SU-DHL-6 (cell line): ENCODE measurements around the gene EPHB2.
"Not testable (repeated sequence)": the region's sequence is repeated elsewhere in the genome, so short reads cannot be mapped to it uniquely, and the experiment has no call there.

Experiments used
- H2AFZ ChIP-seq: fragments of 200-600 bp; sonication (generic); 2 replicates; pipeline ENCODE4 v1.6.1; 2014; ENCODE audit warnings: low read depth, mild to moderate bottlenecking, moderate library complexity, mixed read lengths, antibody characterized with exemption, low read length; ENCODE audit not compliant: severe bottlenecking
- H3F3A ChIP-seq: fragments of 200-600 bp; shearing (Covaris generic); 2 replicates; pipeline ENCODE4 v1.6.0; 2016; ENCODE audit warnings: antibody characterized with exemption, mild to moderate bottlenecking; ENCODE audit not compliant: insufficient read depth
- H3K27ac ChIP-seq: fragments of 200-600 bp; sonication (generic); 2 replicates; pipeline ENCODE4 v1.5.1; 2016; ENCODE audit warnings: low read depth, mild to moderate bottlenecking, low read length, moderate library complexity, mixed read lengths
- H3K27me3 ChIP-seq: fragments of 200-600 bp; sonication (generic), shearing (Covaris generic); 2 replicates; pipeline ENCODE4 v1.6.0; 2014; ENCODE audit warnings: mild to moderate bottlenecking, low read length
- H3K36me3 ChIP-seq: fragments of 200-600 bp; sonication (generic); 2 replicates; pipeline ENCODE4 v1.6.1; 2014; ENCODE audit warnings: mild to moderate bottlenecking, low read length, mixed read lengths
- H3K4me2 ChIP-seq: fragments of 300-600, 200-600 bp; shearing (Covaris generic), sonication (generic); 2 replicates; pipeline ENCODE4 v1.6.0; 2014; ENCODE audit warnings: low read length, low read depth, mild to moderate bottlenecking; ENCODE audit not compliant: poor library complexity, severe bottlenecking
- H3K4me3 ChIP-seq: fragments of 200-600 bp; sonication (generic); 2 replicates; pipeline ENCODE4 v1.5.1; 2014; ENCODE audit warnings: antibody characterized with exemption, low read length, mild to moderate bottlenecking, mixed read lengths; ENCODE audit not compliant: insufficient read depth, poor library complexity, severe bottlenecking
- H3K79me2 ChIP-seq: fragments of 200-600 bp; sonication (generic); 2 replicates; pipeline ENCODE4 v1.6.1; 2014; ENCODE audit warnings: mild to moderate bottlenecking, low read length, moderate library complexity; ENCODE audit not compliant: insufficient read depth
- H3K9ac ChIP-seq: fragments of 200-600 bp; sonication (generic); 2 replicates; pipeline ENCODE4 v1.7.0; 2014; ENCODE audit warnings: mild to moderate bottlenecking, low read length
- H3K9me2 ChIP-seq: fragments of 200-600 bp; sonication (generic); replicated peaks from 2 replicates; pipeline ENCODE4 v1.6.1; 2014; ENCODE audit warnings: low read length; ENCODE audit not compliant: insufficient read depth
- H3K9me3 ChIP-seq: fragments of 200-600 bp; sonication (generic); 2 replicates; pipeline ENCODE4 v1.6.1; 2014; ENCODE audit warnings: low read length, mixed read lengths; ENCODE audit not compliant: insufficient read depth
- H4K20me1 ChIP-seq: fragments of 200-600 bp; sonication (generic); 2 replicates; pipeline ENCODE4 v1.6.1; 2014; ENCODE audit warnings: low read depth, mild to moderate bottlenecking, antibody characterized with exemption, low read length, moderate library complexity, mixed read lengths
- EZH2phosphoT487 ChIP-seq: fragments of 200-600 bp; sonication (generic), shearing (Covaris generic); conservative IDR thresholded peaks from 2 replicates; pipeline ENCODE4 v1.6.1; 2018; ENCODE audit warnings: mild to moderate bottlenecking, antibody characterized with exemption, low read length, moderate library complexity, mixed read lengths
- TF ChIP-seq, protein P1 (sequence below): fragments of 200-600 bp; sonication (generic); IDR thresholded peaks from one replicate; pipeline ENCODE4 v1.5.1; 2017; ENCODE audit warnings: antibody characterized with exemption, mild to moderate bottlenecking, low read length, moderate library complexity; ENCODE audit not compliant: insufficient read depth, poor library complexity, severe bottlenecking

Gene EPHB2

GRCh38 chr1:22833699-22834098 is 123.1 kb downstream of the EPHB2 start:
- H4K20me1 ChIP-seq: no peaks in the 10 kb centered on the region
- no peak overlapping the region for H2AFZ ChIP-seq
- H3K27ac ChIP-seq: no peak overlapping the region
- H3K4me2 ChIP-seq: no peak overlapping the region
- no peaks in the 10 kb centered on the region for H3F3A ChIP-seq
- H3K27me3 ChIP-seq: no peaks in the 10 kb centered on the region
- H3K9ac ChIP-seq: no peak overlapping the region
- H3K4me3 ChIP-seq: no peak overlapping the region
- H3K9me2 ChIP-seq: no peaks in the 10 kb centered on the region
- H3K79me2 ChIP-seq: no peaks in the 10 kb centered on the region
- no peaks in the 10 kb centered on the region for H3K9me3 ChIP-seq
- no peaks in the 10 kb centered on the region for H3K36me3 ChIP-seq
- no peak for TF ChIP-seq EZH2phosphoT487
- TF ChIP-seq, protein P1, sequence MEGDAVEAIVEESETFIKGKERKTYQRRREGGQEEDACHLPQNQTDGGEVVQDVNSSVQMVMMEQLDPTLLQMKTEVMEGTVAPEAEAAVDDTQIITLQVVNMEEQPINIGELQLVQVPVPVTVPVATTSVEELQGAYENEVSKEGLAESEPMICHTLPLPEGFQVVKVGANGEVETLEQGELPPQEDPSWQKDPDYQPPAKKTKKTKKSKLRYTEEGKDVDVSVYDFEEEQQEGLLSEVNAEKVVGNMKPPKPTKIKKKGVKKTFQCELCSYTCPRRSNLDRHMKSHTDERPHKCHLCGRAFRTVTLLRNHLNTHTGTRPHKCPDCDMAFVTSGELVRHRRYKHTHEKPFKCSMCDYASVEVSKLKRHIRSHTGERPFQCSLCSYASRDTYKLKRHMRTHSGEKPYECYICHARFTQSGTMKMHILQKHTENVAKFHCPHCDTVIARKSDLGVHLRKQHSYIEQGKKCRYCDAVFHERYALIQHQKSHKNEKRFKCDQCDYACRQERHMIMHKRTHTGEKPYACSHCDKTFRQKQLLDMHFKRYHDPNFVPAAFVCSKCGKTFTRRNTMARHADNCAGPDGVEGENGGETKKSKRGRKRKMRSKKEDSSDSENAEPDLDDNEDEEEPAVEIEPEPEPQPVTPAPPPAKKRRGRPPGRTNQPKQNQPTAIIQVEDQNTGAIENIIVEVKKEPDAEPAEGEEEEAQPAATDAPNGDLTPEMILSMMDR: no peak

GRCh38 chr1:22834420-22834819 is 123.8 kb downstream of the EPHB2 start:
- not testable (repeated sequence) for H3K36me3 ChIP-seq, H3K27ac ChIP-seq, H3K4me3 ChIP-seq, H4K20me1 ChIP-seq, H3F3A ChIP-seq, H2AFZ ChIP-seq, H3K79me2 ChIP-seq, H3K9me2 ChIP-seq, H3K4me2 ChIP-seq, H3K27me3 ChIP-seq, H3K9ac ChIP-seq, H3K9me3 ChIP-seq

DNA sequence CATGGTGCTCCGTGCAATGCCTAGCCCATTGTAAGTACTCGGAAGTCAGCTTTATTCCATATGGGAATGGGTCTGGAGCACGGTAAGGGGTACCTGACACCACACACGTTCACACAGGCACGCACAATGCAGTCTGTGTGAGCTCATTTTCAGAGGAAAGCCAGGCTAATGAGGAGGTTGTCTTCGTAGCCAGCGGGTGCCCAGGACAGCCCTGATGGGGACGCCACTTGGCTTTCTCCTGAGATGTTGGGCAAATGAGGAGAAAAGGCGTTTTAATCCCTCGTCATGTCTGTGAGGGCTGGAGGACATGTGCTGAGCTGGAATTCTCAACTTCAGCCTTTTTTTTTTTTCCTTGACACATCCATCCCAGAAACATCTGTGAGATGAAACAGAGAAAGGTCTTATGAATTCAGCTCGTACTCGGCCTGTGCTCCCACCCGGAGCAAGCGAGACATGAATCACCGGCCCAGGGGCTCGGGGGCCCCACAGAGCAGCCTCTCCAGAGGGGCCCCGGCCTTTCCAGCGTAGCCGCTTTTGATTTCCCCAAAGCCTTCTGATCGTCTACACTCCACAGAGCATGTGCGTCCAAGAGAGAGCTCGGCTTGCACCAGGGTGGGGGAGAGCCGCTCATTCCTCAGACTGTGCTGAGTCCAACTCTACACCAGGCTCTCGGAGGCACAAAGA is 125.1 kb downstream of the EPHB2 start:
- Histone ChIP-seq H2AFZ (no peak overlapping the region), H3F3A (no peaks in the 10 kb centered on the region), H3K79me2 (no peaks in the 10 kb centered on the region), H3K9me3 (no peaks in the 10 kb centered on the region), H3K4me3 (no peak overlapping the region), H3K4me2 (no peak overlapping the region), H3K27me3 (no peaks in the 10 kb centered on the region; the same call in 1 of the 2 replicates), H3K36me3 (no peaks in the 10 kb centered on the region), H3K27ac (no peak overlapping the region), H3K9ac (no peak overlapping the region), H3K9me2 (no peaks in the 10 kb centered on the region), H4K20me1 (no peaks in the 10 kb centered on the region)
- TF ChIP-seq, protein P1: no peak
- TF ChIP-seq EZH2phosphoT487: no peak

DNA sequence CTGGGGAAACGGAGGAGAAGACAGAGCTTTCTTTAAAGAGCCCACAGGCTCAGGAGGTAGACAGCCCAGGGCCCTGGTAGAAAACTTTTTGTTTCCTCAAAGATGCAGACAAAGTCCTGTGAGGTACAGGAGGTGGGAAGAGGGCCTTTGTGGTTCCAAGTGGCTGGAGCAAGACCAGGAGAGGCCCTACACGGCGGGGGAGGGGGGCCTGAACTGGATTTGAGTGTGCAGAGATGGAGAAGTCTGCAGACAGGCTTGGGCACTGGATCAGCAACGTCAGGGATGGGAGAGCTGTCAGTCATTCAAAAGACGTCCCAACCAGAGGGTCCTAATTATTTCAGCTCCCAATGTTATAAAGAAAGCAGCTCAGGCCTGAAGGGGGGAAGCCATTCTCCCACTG is 126.2 kb downstream of the EPHB2 start:
- no peaks in the 10 kb centered on the region for H4K20me1 ChIP-seq
- no peaks in the 10 kb centered on the region for H3K9me2 ChIP-seq
- no peaks in the 10 kb centered on the region for H3K36me3 ChIP-seq
- H3K4me2 ChIP-seq: no peak overlapping the region
- no peaks in the 10 kb centered on the region; the same call in 1 of the 2 replicates for H3K27me3 ChIP-seq
- H3K9me3 ChIP-seq: no peaks in the 10 kb centered on the region
- no peaks in the 10 kb centered on the region for H3K79me2 ChIP-seq
- no peak overlapping the region for H2AFZ ChIP-seq
- H3K9ac ChIP-seq: no peak overlapping the region
- H3F3A ChIP-seq: no peaks in the 10 kb centered on the region
- H3K4me3 ChIP-seq: no peak overlapping the region
- H3K27ac ChIP-seq: no peak overlapping the region
- no peak for TF ChIP-seq EZH2phosphoT487
- TF ChIP-seq, protein P1: no peak
